CD4-positive, CD25-positive, alpha-beta regulatory T cell (primary cell): ENCODE results near the gene TSPAN18. TPM values are rescaled to one million over a fixed set of nuclear protein-coding genes. Genes with fewer than 3 reads are reported as not detected.

Source experiments
- ATAC-seq, 2 donors: fragments of 150-1000 bp; cut with Tn5 transposase; one replicate each; pipeline ENCODE4 v1.10.0; 2021; ENCODE audit warnings: low read depth in 2 of 2, moderate number of reproducible peaks in 2 of 2, moderate library complexity in 1 of 2
- DNase-seq, 3 donors: peaks; one replicate each; pipeline versions ENCODE4 v3.0.0 to v3.0.0-alpha.2; 2012 to 2022; ENCODE audit warnings: mixed read lengths in 1 of 3
- H3K27ac ChIP-seq: one replicate; pipeline ENCODE4 v1.7.0; 2013; ENCODE audit warnings: mild to moderate bottlenecking, low read length; ENCODE audit not compliant: insufficient read depth, poor library complexity, severe bottlenecking
- H3K27me3 ChIP-seq: one replicate; pipeline ENCODE4 v1.7.0; 2013; ENCODE audit warnings: low read length; ENCODE audit not compliant: control insufficient read depth, insufficient read depth
- H3K36me3 ChIP-seq: one replicate; pipeline ENCODE4 v1.7.0; 2013; ENCODE audit warnings: mild to moderate bottlenecking, low read length, moderate library complexity; ENCODE audit not compliant: control insufficient read depth, insufficient read depth
- H3K4me1 ChIP-seq: 2 replicates; pipeline ENCODE4 v1.7.0; 2013; ENCODE audit warnings: mild to moderate bottlenecking, low read length; ENCODE audit not compliant: insufficient read depth, control insufficient read depth, poor library complexity, severe bottlenecking
- H3K4me3 ChIP-seq: one replicate; pipeline ENCODE4 v1.7.0; 2013; ENCODE audit warnings: low read depth, mild to moderate bottlenecking, low read length, moderate library complexity
- H3K9me3 ChIP-seq, 2 experiments: 1 replicate in 1 of 2; 2 replicates in 1 of 2; pipeline ENCODE4 v1.7.0; 2013; ENCODE audit warnings: low read length in 2 of 2, mild to moderate bottlenecking in 1 of 2, moderate library complexity in 1 of 2; ENCODE audit not compliant: control insufficient read depth in 2 of 2
- H3K27ac Mint-ChIP-seq, 3 donors: one replicate each; pipeline ENCODE4 v1.8.0; 2020 to 2022; ENCODE audit warnings: mild to moderate bottlenecking in 3 of 3, mixed read lengths in 3 of 3, moderate library complexity in 2 of 3
- H3K27me3 Mint-ChIP-seq: one replicate; pipeline ENCODE4 v1.8.0; 2022; ENCODE audit warnings: mild to moderate bottlenecking, mixed read lengths
- H3K36me3 Mint-ChIP-seq: one replicate; pipeline ENCODE4 v1.8.0; 2020; ENCODE audit warnings: mixed read lengths
- H3K4me1 Mint-ChIP-seq, 4 donors: one replicate each; pipeline ENCODE4 v1.8.0; 2020 to 2022; ENCODE audit warnings: mixed read lengths in 4 of 4, mild to moderate bottlenecking in 1 of 4
- H3K4me3 Mint-ChIP-seq, 4 donors: one replicate each; pipeline ENCODE4 v1.8.0; 2020 to 2022; ENCODE audit warnings: mild to moderate bottlenecking in 4 of 4, mixed read lengths in 4 of 4, moderate library complexity in 3 of 4
- H3K9me3 Mint-ChIP-seq, 7 donors: one replicate each; pipeline ENCODE4 v1.8.0; 2020 to 2022; ENCODE audit warnings: mixed read lengths in 7 of 7, mild to moderate bottlenecking in 3 of 7, moderate library complexity in 2 of 7
- polyA plus RNA-seq, 4 donors: library from polyadenylated mRNA; unstranded; fragments of 300-500 nt; fragmentation: Illumina TruSeq; gene quantifications; one replicate each; pipeline ENCODE4 v1.2.3, GENCODE V29; 2021
- total RNA-seq: library from RNA; stranded (reverse); gene quantifications from one replicate; pipeline ENCODE4 v1.2.3, GENCODE V29; 2022

The TSPAN18 gene
- total and polyA plus RNA-seq, 5 donors from 2014 or later, result 3.2 to 36.9 (median 4.9) TPM

DNA sequence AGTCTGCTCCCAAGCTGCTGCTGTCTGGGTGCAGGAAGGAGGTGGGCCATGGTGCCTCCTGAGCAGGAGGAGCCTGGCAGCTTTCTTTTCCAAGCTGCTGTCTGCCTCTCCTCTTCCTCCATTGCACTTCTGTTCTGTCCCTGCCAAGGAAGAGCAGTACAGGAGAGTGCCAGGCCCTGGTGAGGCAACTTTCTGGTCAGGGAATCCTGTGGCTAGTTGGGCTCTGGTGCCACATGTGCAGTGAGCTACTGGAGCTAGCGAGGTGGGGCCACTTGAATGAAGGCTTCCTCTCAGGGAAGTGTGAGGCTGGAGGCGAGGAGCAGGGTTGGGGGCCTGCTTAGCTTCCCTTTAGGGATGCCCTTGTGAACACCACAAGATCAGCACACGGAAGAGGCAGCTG lies 90.0 kb downstream of the TSPAN18 start:
- Mint-ChIP-seq H3K36me3 (peaks cover 10% of the 10 kb centered on the region), H3K9me3 (peaks cover 0 to 2% (median 0%) of the 10 kb centered on the region in 7 donors), H3K27ac (no peak overlapping the region), H3K27me3 (no peaks in the 10 kb centered on the region), H3K4me3 (no peak overlapping the region), H3K4me1 (peaks cover 0 to 24% (median 2%) of the 10 kb centered on the region in 4 donors)
- no peaks in the 10 kb centered on the region for H3K4me1 ChIP-seq
- DNase-seq, result no peak
- no peak overlapping the region for H3K27ac ChIP-seq
- no peaks in the 10 kb centered on the region for H3K36me3 ChIP-seq
- H3K9me3 ChIP-seq, result no peaks in the 10 kb centered on the region
- H3K27me3 ChIP-seq, result no peaks in the 10 kb centered on the region
- no peak overlapping the region for H3K4me3 ChIP-seq
- ATAC-seq, result no peak

DNA sequence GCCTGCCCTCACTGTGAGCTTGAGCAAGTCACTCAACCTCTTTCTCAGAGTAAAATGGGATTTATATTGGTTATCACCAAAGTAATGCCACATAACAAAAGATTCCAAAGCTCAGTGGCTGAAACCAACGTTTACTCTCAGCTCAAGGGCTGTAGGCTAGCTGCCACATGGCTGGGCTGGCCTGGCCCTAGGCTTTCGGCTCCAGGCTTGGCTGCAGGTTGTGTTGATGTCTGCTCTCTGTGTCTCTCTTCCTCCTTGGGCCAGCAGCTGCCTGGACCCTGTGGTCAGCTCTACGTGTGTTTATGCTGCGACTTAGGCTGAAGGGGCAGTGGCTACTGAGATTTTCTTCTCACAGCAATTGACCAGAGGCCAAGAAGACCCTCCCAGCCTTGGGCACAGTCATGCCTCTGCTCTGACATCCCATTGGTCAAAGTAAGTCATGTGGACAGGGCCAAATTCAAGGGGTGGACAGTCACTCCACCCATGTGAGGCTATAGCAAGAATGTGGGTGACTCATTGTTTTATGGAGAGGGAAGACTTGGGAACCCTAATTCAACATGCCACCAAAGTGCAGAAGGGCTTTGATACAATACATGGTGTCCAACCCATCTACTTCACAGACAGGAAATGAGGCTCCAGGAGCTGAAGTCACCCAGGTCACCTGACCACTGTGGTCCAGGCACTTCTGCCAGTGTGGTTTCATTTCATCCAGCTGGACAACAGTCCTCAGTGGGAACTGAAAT lies 90.6 kb downstream of the TSPAN18 start:
- no peaks in the 10 kb centered on the region for H3K27me3 Mint-ChIP-seq
- peak overlapping the region in 1 of 3 donors; percentile 25 for H3K27ac Mint-ChIP-seq
- H3K9me3 ChIP-seq, result no peaks in the 10 kb centered on the region
- H3K4me1 ChIP-seq, result no peaks in the 10 kb centered on the region
- peaks cover 0 to 24% (median 3%) of the 10 kb centered on the region in 4 donors for H3K4me1 Mint-ChIP-seq
- no peak overlapping the region for H3K4me3 Mint-ChIP-seq
- H3K36me3 ChIP-seq, result no peaks in the 10 kb centered on the region
- peaks cover 13% of the 10 kb centered on the region for H3K36me3 Mint-ChIP-seq
- DNase-seq (no peak), ATAC-seq (no peak)
- no peak overlapping the region for H3K4me3 ChIP-seq
- H3K27ac ChIP-seq, result no peak overlapping the region
- H3K27me3 ChIP-seq, result no peaks in the 10 kb centered on the region
- H3K9me3 Mint-ChIP-seq, result peaks cover 0 to 2% (median 0%) of the 10 kb centered on the region in 7 donors

DNA sequence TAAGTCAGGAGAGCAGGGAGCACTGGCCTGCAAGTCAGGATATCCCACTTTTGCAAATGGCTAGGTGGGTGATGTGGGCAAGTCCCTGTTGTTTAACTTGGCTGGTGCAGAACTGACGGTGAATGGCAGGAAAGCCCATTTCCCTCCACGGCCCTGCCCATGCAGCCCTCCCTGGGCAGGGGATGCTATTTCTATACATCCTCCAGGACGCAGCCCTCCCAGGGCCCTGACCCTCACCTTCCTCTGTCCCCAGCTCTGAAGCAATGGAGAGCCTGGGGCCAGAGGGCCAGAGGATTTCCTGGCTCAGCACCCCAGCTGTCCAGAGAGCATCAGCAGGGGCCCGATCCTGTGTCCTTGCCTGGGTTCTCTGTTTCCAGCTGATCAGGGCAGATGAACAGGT lies 91.3 kb downstream of the TSPAN18 start:
- Mint-ChIP-seq H3K27me3 (no peaks in the 10 kb centered on the region), H3K4me1 (peaks cover 0 to 24% (median 3%) of the 10 kb centered on the region in 4 donors), H3K36me3 (peaks cover 13% of the 10 kb centered on the region), H3K27ac (no peak overlapping the region), H3K4me3 (no peak overlapping the region), H3K9me3 (peaks cover 0 to 2% (median 0%) of the 10 kb centered on the region in 7 donors)
- Histone ChIP-seq H3K36me3 (no peaks in the 10 kb centered on the region), H3K4me3 (no peak overlapping the region), H3K4me1 (no peaks in the 10 kb centered on the region), H3K27me3 (no peaks in the 10 kb centered on the region), H3K27ac (no peak overlapping the region), H3K9me3 (no peaks in the 10 kb centered on the region)
- DNase-seq (no peak), ATAC-seq (no peak)

DNA sequence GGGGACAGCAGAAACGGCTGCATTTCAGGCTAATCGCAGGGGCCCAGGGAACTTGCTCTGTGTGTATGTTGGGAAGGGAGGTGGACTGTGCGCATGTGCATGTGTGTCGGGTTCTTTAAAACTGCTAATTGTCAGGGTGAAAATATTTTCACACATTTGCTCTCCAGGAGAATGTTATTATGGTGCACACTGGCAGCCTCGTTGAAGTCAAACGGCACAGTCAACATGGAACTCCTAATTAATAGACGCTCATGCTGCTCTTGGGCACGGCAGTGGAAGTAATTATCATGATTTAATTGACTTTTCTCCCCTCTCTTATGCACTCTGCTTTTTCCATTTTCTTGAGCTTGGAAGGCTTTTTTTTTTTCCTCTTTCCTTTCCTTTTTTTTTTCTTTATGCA lies 92.6 kb downstream of the TSPAN18 start:
- peaks cover 13% of the 10 kb centered on the region for H3K36me3 Mint-ChIP-seq
- no peak overlapping the region for H3K27ac Mint-ChIP-seq
- ATAC-seq (no peak), DNase-seq (no peak)
- H3K9me3 Mint-ChIP-seq, result peaks cover 0 to 2% (median 0%) of the 10 kb centered on the region in 7 donors
- H3K4me3 Mint-ChIP-seq, result no peak overlapping the region
- peaks cover 0 to 20% (median 1%) of the 10 kb centered on the region in 4 donors for H3K4me1 Mint-ChIP-seq
- no peaks in the 10 kb centered on the region for H3K36me3 ChIP-seq
- no peaks in the 10 kb centered on the region for H3K9me3 ChIP-seq
- H3K4me3 ChIP-seq, result no peak overlapping the region
- no peaks in the 10 kb centered on the region for H3K27me3 Mint-ChIP-seq
- no peak overlapping the region for H3K27ac ChIP-seq
- no peaks in the 10 kb centered on the region for H3K27me3 ChIP-seq
- H3K4me1 ChIP-seq, result no peaks in the 10 kb centered on the region

DNA sequence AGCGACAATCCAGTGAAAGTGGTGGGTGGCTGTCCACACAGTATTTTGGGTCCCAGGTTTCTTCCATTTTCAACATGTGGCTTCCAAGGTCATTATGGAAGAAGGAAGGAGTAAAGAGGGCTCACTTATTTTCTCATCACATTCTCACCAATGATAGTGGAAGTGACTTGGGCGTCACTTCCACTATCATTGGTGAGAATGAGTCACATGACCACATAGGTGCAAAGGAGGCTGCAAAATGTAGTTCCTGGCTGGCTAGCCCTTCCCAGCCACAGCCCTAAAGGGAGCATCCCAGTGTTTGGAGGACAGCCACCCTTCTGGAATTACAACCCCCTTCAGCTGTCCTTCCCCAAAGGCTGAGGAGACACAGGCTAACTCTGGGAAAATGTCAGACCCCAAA lies 95.6 kb downstream of the TSPAN18 start:
- ATAC-seq (no peak), DNase-seq (no peak)
- Histone ChIP-seq H3K27me3 (no peaks in the 10 kb centered on the region), H3K9me3 (no peaks in the 10 kb centered on the region), H3K27ac (no peak overlapping the region), H3K36me3 (no peaks in the 10 kb centered on the region), H3K4me1 (no peaks in the 10 kb centered on the region), H3K4me3 (no peak overlapping the region)
- H3K27ac Mint-ChIP-seq, result no peak overlapping the region
- peaks cover 9% of the 10 kb centered on the region for H3K36me3 Mint-ChIP-seq
- H3K27me3 Mint-ChIP-seq, result peaks cover 4% of the 10 kb centered on the region
- H3K4me1 Mint-ChIP-seq, result peaks cover 0 to 9% (median 4%) of the 10 kb centered on the region in 4 donors
- H3K9me3 Mint-ChIP-seq, result no peaks in the 10 kb centered on the region
- no peak overlapping the region for H3K4me3 Mint-ChIP-seq

DNA sequence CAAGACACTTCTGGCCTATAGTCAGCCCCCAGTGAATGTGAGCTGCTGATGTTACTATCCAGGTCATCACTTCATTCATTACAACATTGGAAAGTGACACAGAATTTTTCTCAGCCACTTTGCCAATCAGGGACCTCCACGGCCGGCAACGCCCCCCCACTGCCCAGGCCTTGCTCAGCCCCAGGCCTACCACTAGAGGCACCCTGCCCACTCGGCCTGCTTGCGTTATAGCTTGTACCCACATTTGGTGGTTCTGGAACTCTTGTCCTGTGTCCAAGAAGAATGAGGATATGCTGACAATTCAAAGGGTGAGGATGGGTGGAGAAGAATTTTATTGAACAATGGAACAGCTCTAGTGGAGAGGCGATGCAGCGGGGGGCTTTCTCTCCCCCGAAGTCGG lies 96.2 kb downstream of the TSPAN18 start:
- Histone ChIP-seq H3K36me3 (no peaks in the 10 kb centered on the region), H3K27me3 (no peaks in the 10 kb centered on the region), H3K9me3 (no peaks in the 10 kb centered on the region), H3K4me1 (no peaks in the 10 kb centered on the region), H3K4me3 (no peak overlapping the region), H3K27ac (no peak overlapping the region)
- peaks cover 0 to 10% (median 4%) of the 10 kb centered on the region in 4 donors for H3K4me1 Mint-ChIP-seq
- H3K36me3 Mint-ChIP-seq, result peaks cover 9% of the 10 kb centered on the region
- ATAC-seq (no peak), DNase-seq (no peak)
- no peak overlapping the region for H3K4me3 Mint-ChIP-seq
- H3K27me3 Mint-ChIP-seq, result peaks cover 4% of the 10 kb centered on the region
- no peaks in the 10 kb centered on the region for H3K9me3 Mint-ChIP-seq
- H3K27ac Mint-ChIP-seq, result no peak overlapping the region

DNA sequence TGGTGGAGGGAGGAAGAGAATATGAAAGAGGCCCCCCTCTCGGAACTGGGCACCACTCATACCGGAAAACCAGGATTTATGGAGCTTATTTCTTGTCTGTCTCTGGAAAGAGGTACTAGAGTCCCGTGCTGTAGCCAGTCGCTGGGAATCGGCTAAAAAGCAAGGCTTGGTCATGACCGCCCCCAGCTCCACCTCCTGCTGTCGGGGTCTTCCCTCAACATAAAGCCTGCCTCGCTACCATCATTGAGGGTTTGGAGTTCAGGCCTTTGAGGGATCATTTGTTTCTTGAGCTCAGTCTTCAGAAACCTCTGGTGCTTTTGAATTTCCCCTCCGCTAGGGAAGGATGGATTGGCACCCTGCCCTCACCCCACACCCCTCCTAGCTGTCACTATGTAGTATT lies 97.1 kb downstream of the TSPAN18 start:
- no peaks in the 10 kb centered on the region for H3K9me3 Mint-ChIP-seq
- no peaks in the 10 kb centered on the region for H3K4me1 ChIP-seq
- H3K9me3 ChIP-seq, result no peaks in the 10 kb centered on the region
- peaks cover 0 to 10% (median 5%) of the 10 kb centered on the region in 4 donors for H3K4me1 Mint-ChIP-seq
- H3K27ac Mint-ChIP-seq, result no peak overlapping the region
- DNase-seq, result no peak
- no peaks in the 10 kb centered on the region for H3K36me3 ChIP-seq
- ATAC-seq, result no peak
- no peak overlapping the region for H3K4me3 ChIP-seq
- H3K27me3 ChIP-seq, result no peaks in the 10 kb centered on the region
- H3K36me3 Mint-ChIP-seq, result peaks cover 12% of the 10 kb centered on the region
- H3K27me3 Mint-ChIP-seq, result peaks cover 4% of the 10 kb centered on the region
- no peak overlapping the region for H3K4me3 Mint-ChIP-seq
- no peak overlapping the region for H3K27ac ChIP-seq

DNA sequence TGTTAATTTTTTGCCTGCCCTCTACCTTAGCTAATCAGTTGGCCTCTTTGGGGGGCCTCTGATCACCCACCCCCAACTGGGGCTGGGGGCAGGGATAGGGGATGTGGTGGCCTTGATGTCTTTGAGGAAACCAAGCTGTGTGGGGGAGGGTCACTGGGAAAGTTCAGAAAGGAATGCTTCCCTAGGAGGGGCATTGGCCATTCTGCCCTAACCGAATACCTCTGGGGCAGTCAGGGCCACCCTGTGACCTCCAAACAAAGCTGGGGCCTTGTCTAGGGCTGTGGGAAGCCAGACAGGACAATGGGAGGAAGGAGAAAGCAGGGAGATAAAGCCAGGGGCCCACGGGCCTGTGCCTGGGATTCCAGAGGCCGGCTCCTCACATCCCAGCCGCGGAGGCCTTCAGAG lies 97.5 kb downstream of the TSPAN18 start:
- H3K27ac Mint-ChIP-seq, result peak overlapping the region in 1 of 3 donors; percentile 52
- H3K4me3 Mint-ChIP-seq, result no peak overlapping the region
- H3K4me3 ChIP-seq, result no peak overlapping the region
- no peak for DNase-seq
- peaks cover 15% of the 10 kb centered on the region for H3K36me3 Mint-ChIP-seq
- H3K9me3 Mint-ChIP-seq, result no peaks in the 10 kb centered on the region
- H3K36me3 ChIP-seq, result no peaks in the 10 kb centered on the region
- ATAC-seq, result no peak
- H3K4me1 ChIP-seq, result no peaks in the 10 kb centered on the region
- peaks cover 4% of the 10 kb centered on the region for H3K27me3 Mint-ChIP-seq
- no peaks in the 10 kb centered on the region for H3K9me3 ChIP-seq
- no peak overlapping the region for H3K27ac ChIP-seq
- peaks cover 0 to 9% (median 5%) of the 10 kb centered on the region in 4 donors for H3K4me1 Mint-ChIP-seq
- H3K27me3 ChIP-seq, result no peaks in the 10 kb centered on the region
